Measurements from ENCODE around the gene C5AR1. TPM values are rescaled to one million over a fixed set of nuclear protein-coding genes. Genes with fewer than 3 reads are reported as not detected.
A peak's percentile ranks its signal among the peaks of the same experiment; 100 is the strongest.

C5AR1 gene
- total RNA-seq, 2 experiments from 2014 or later, result 4.4 to 5.8 TPM

DNA sequence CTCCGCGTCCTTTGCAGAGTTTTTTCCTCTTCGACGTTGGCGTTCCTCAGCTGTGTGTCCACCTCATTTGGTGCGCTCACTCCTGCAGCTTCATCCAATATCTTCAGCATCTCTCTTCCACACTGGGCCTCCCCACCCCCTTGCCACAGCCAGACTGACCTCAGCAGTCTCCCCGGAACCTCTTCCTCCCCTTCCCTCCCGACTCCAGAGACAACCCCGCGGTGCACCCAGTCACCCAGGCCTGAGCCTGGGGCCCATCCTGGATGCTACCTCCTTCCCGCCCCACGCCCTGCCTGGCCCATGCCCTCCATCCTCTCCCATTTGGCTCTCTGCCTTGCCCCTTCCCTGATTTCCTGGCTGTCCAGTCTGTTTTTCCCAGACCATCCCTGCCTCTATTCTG lies 14.2 kb downstream of the C5AR1 start:
- ChIA-PET POLR2A (no interaction called here), CTCF (no interaction called here)
- H3K27ac Mint-ChIP-seq, result no peak overlapping the region

DNA sequence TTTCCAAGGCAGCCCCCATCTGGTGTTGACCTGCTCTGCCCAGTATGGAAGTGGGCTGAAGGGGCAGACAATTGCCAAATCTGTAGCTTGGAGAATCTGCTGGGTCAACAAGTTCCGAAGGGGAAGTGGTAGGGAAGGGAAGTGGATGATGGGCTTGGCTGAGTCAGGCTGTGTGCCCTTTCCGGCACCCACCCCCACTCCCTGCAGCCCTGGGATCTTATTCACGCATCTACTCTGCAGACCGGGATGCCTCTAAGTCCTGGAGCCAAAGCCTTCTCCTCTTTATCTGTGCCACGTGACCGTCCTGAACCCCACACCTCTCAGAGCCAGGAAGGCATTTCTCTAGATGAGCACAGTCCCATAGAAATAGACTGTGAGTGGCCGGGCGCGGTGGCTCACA lies 14.8 kb downstream of the C5AR1 start:
- Mint-ChIP-seq H3K36me3 (ENCODE audit: low read depth) (no peaks in the 10 kb centered on the region), H3K4me1 (ENCODE audit: low read depth) (no peaks in the 10 kb centered on the region), H3K9me3 (no peaks in the 10 kb centered on the region), H3K4me3 (no peak overlapping the region), H3K27me3 (peaks cover 32% of the 10 kb centered on the region), H3K27ac (no peak overlapping the region)
- no peak overlapping the region for H3K4me3 ChIP-seq (ENCODE audit: low read length)
- CTCF ChIA-PET, result no interaction called here
- no peaks in the 10 kb centered on the region for H3K4me1 ChIP-seq (ENCODE audit: insufficient read depth, low read length)
- peaks cover 8 to 15% of the 10 kb centered on the region in 2 experiments for H3K27me3 ChIP-seq (ENCODE audit: control insufficient read depth in 1 of 2, insufficient read depth in 2 of 2, low read length in 2 of 2)
- H3K27ac ChIP-seq (ENCODE audit: low read depth in 1 of 2, low read length in 2 of 2), result no peak overlapping the region
- ATAC-seq (ENCODE audit: poor library complexity) (no peak), DNase-seq (peak in 2 of 14 experiments; percentile 62 to 73)
- intact Hi-C loops (cut with DNase I, micrococcal nuclease), result no loop called here
- no peaks in the 10 kb centered on the region for H3K9me3 ChIP-seq (ENCODE audit: control insufficient read depth in 1 of 2, insufficient read depth in 1 of 2, low read length in 2 of 2)
- TF ChIP-seq, protein P1, sequence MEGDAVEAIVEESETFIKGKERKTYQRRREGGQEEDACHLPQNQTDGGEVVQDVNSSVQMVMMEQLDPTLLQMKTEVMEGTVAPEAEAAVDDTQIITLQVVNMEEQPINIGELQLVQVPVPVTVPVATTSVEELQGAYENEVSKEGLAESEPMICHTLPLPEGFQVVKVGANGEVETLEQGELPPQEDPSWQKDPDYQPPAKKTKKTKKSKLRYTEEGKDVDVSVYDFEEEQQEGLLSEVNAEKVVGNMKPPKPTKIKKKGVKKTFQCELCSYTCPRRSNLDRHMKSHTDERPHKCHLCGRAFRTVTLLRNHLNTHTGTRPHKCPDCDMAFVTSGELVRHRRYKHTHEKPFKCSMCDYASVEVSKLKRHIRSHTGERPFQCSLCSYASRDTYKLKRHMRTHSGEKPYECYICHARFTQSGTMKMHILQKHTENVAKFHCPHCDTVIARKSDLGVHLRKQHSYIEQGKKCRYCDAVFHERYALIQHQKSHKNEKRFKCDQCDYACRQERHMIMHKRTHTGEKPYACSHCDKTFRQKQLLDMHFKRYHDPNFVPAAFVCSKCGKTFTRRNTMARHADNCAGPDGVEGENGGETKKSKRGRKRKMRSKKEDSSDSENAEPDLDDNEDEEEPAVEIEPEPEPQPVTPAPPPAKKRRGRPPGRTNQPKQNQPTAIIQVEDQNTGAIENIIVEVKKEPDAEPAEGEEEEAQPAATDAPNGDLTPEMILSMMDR (IDR thresholded peaks at IDR 0.05), result no peak
- H3K36me3 ChIP-seq (ENCODE audit: insufficient read depth, low read length), result no peaks in the 10 kb centered on the region
- POLR2A ChIA-PET, result no interaction called here

More for the DNA sequence above, 14.2 kb downstream of the C5AR1 start:
- no peak for DNase-seq
- Histone ChIP-seq H3K4me1 (ENCODE audit: insufficient read depth, low read length) (no peaks in the 10 kb centered on the region), H3K27ac (ENCODE audit: low read depth in 1 of 2, low read length in 2 of 2) (no peak overlapping the region), H3K27me3 (ENCODE audit: control insufficient read depth in 1 of 2, insufficient read depth in 2 of 2, low read length in 2 of 2) (peaks cover 8 to 15% of the 10 kb centered on the region in 2 experiments), H3K9me3 (ENCODE audit: control insufficient read depth in 1 of 2, insufficient read depth in 1 of 2, low read length in 2 of 2) (no peaks in the 10 kb centered on the region), H3K36me3 (ENCODE audit: insufficient read depth, low read length) (no peaks in the 10 kb centered on the region), H3K4me3 (ENCODE audit: low read length) (no peak overlapping the region)
- no peak overlapping the region for H3K4me3 Mint-ChIP-seq
- ATAC-seq (ENCODE audit: poor library complexity), result no peak
- intact Hi-C loops (cut with DNase I, micrococcal nuclease), result no loop called here
- TF ChIP-seq, protein P1 (IDR thresholded peaks at IDR 0.05), result no peak
- H3K9me3 Mint-ChIP-seq, result no peaks in the 10 kb centered on the region
- no peaks in the 10 kb centered on the region for H3K36me3 Mint-ChIP-seq (ENCODE audit: low read depth)
- H3K4me1 Mint-ChIP-seq (ENCODE audit: low read depth), result no peaks in the 10 kb centered on the region
- H3K27me3 Mint-ChIP-seq, result peaks cover 32% of the 10 kb centered on the region

DNA sequence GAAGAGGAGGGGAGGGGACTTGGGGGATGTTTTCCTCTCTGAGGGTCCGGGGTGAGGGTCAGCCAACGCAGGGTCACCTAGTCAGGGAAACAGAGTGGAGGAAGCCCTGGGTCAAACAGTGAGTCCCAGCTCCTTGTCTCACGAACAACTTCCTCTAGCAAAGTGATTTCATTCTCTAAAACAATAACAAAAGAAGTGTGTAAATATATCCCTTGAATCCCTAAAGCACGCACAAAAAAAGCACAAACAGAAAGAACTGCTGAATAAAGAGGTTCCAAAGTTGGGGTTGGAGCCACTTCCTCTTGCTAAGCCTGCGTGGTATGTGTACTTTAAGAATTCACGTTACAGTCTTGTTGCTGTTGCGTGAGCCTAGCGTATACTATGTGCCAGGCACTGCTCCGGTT lies 20.8 kb downstream of the C5AR1 start:
- H3K9me3 ChIP-seq (ENCODE audit: control insufficient read depth in 1 of 2, insufficient read depth in 1 of 2, low read length in 2 of 2), result no peaks in the 10 kb centered on the region
- H3K4me3 Mint-ChIP-seq, result no peak overlapping the region
- no peak for DNase-seq
- H3K4me1 Mint-ChIP-seq (ENCODE audit: low read depth), result no peaks in the 10 kb centered on the region
- no peak for ATAC-seq (ENCODE audit: poor library complexity)
- H3K4me1 ChIP-seq (ENCODE audit: insufficient read depth, low read length), result peaks cover 5% of the 10 kb centered on the region
- H3K27me3 Mint-ChIP-seq, result peaks cover 8% of the 10 kb centered on the region
- H3K27ac Mint-ChIP-seq, result no peak overlapping the region
- H3K36me3 Mint-ChIP-seq (ENCODE audit: low read depth), result no peaks in the 10 kb centered on the region
- no peaks in the 10 kb centered on the region for H3K36me3 ChIP-seq (ENCODE audit: insufficient read depth, low read length)
- H3K27me3 ChIP-seq (ENCODE audit: control insufficient read depth in 1 of 2, insufficient read depth in 2 of 2, low read length in 2 of 2), result no peaks in the 10 kb centered on the region
- no peak overlapping the region for H3K27ac ChIP-seq (ENCODE audit: low read depth in 1 of 2, low read length in 2 of 2)
- intact Hi-C loops (cut with DNase I, micrococcal nuclease), result no loop called here
- no peaks in the 10 kb centered on the region for H3K9me3 Mint-ChIP-seq
- CTCF ChIA-PET, result no interaction called here
- no peak overlapping the region for H3K4me3 ChIP-seq (ENCODE audit: low read length)
- POLR2A ChIA-PET, result interaction anchor here (1.6 kb wide), 1 partner anchor 18 kb away, joined by 5 read pairs; the partner anchor contains the start of gene DHX34
- TF ChIP-seq, protein P1 (IDR thresholded peaks at IDR 0.05), result no peak
